Liver (tissue), 9 donors: ENCODE data around the gene ANKMY1. TPM values are rescaled to one million over a fixed set of nuclear protein-coding genes. Genes with fewer than 3 reads are reported as not detected.

Experiments
- DNase-seq: peaks from one replicate; pipeline ENCODE4 v3.0.0-alpha.2; 2017; ENCODE audit warnings: low spot score
- H3K27ac ChIP-seq, 2 donors: one replicate each; pipeline ENCODE4 v1.7.0; 2013; ENCODE audit warnings: inconsistent platforms in 2 of 2, low read length in 2 of 2, control low read depth in 1 of 2, low read depth in 1 of 2, mild to moderate bottlenecking in 1 of 2
- H3K27me3 ChIP-seq, 4 donors: one replicate each; pipeline versions ENCODE4 v1.6.1 to v1.7.0; 2013; ENCODE audit warnings: low read length in 3 of 4, inconsistent platforms in 1 of 4, mild to moderate bottlenecking in 1 of 4, moderate library complexity in 1 of 4; ENCODE audit not compliant: control insufficient read depth in 4 of 4, insufficient read depth in 4 of 4
- H3K36me3 ChIP-seq, 4 donors: one replicate each; pipeline versions ENCODE4 v1.6.1 to v1.7.0; 2013; ENCODE audit warnings: low read length in 3 of 4, mild to moderate bottlenecking in 3 of 4, low read depth in 1 of 4, moderate library complexity in 1 of 4; ENCODE audit not compliant: control insufficient read depth in 4 of 4, insufficient read depth in 3 of 4
- H3K4me1 ChIP-seq, 4 donors: one replicate each; pipeline versions ENCODE4 v1.6.1 to v1.7.0; 2013; ENCODE audit warnings: low read length in 3 of 4, mild to moderate bottlenecking in 3 of 4, moderate library complexity in 1 of 4; ENCODE audit not compliant: control insufficient read depth in 4 of 4, insufficient read depth in 4 of 4
- H3K4me3 ChIP-seq, 3 donors: one replicate each; pipeline versions ENCODE4 v1.6.1 to v1.7.0; 2013; ENCODE audit warnings: low read length in 3 of 3, control low read depth in 1 of 3, low read depth in 1 of 3, mild to moderate bottlenecking in 1 of 3
- H3K9ac ChIP-seq, 2 donors: one replicate each; pipeline ENCODE4 v1.7.0; 2013; ENCODE audit warnings: low read length in 2 of 2, mild to moderate bottlenecking in 2 of 2, moderate library complexity in 2 of 2, control low read depth in 1 of 2, low read depth in 1 of 2
- H3K9me3 ChIP-seq, 4 donors: one replicate each; pipeline versions ENCODE4 v1.6.1 to v1.7.0; 2013; ENCODE audit warnings: low read length in 3 of 4; ENCODE audit not compliant: control insufficient read depth in 4 of 4
- EGR1 ChIP-seq, 2 donors: IDR thresholded peaks; 2 replicates each; pipeline ENCODE4 v1.6.1; 2016 to 2018; ENCODE audit warnings: antibody characterized with exemption in 2 of 2, low read depth in 2 of 2
- FOXA1 ChIP-seq: IDR thresholded peaks from 2 replicates; pipeline ENCODE4 v1.6.1; 2016; ENCODE audit warnings: antibody characterized with exemption
- FOXA2 ChIP-seq: IDR thresholded peaks from 2 replicates; pipeline ENCODE4 v1.6.1; 2016; ENCODE audit warnings: antibody characterized with exemption
- GABPA ChIP-seq, 2 donors: IDR thresholded peaks in 1 of 2; conservative IDR thresholded peaks in 1 of 2; 2 replicates each; pipeline ENCODE4 v1.6.1; 2016; ENCODE audit warnings: antibody characterized with exemption in 2 of 2, mild to moderate bottlenecking in 1 of 2, moderate library complexity in 1 of 2
- HNF4G ChIP-seq: IDR thresholded peaks from 2 replicates; pipeline ENCODE4 v1.6.1; 2016; ENCODE audit warnings: antibody characterized with exemption
- JUND ChIP-seq, 2 donors: IDR thresholded peaks; 2 replicates each; pipeline ENCODE4 v1.6.1; 2016; ENCODE audit warnings: antibody characterized with exemption in 2 of 2
- NR2F2 ChIP-seq: IDR thresholded peaks from 2 replicates; pipeline ENCODE4 v1.6.1; 2016; ENCODE audit warnings: antibody characterized with exemption
- RAD21 ChIP-seq, 2 donors: IDR thresholded peaks; 2 replicates each; pipeline ENCODE4 v1.6.1; 2016; ENCODE audit warnings: antibody characterized with exemption in 2 of 2, mild to moderate bottlenecking in 2 of 2
- RXRA ChIP-seq, 2 donors: IDR thresholded peaks; 2 replicates each; pipeline ENCODE4 v1.6.1; 2017 to 2018; ENCODE audit warnings: antibody characterized with exemption in 2 of 2, mild to moderate bottlenecking in 1 of 2
- SP1 ChIP-seq: IDR thresholded peaks from 2 replicates; pipeline ENCODE4 v1.6.1; 2018; ENCODE audit warnings: antibody characterized with exemption, mild to moderate bottlenecking
- TAF1 ChIP-seq: conservative IDR thresholded peaks from 2 replicates; pipeline ENCODE4 v1.6.1; 2016; ENCODE audit warnings: antibody characterized with exemption, mild to moderate bottlenecking
- YY1 ChIP-seq: IDR thresholded peaks from 2 replicates; pipeline ENCODE4 v1.6.1; 2016; ENCODE audit warnings: antibody characterized with exemption, mild to moderate bottlenecking
- WGBS: extraction: QIAGEN DNeasy Blood & Tissue Kit; methylation state at CpG from one replicate; pipeline ENCODE4 v1.1.7; 2013; 5-methylcytosine and 5-hydroxymethylcytosine counted together
- polyA plus RNA-seq, 2 donors: library from polyadenylated mRNA; stranded (reverse) in 1 of 2; unstranded in 1 of 2; fragments of 200-250 nt in 1 of 2; fragments of >200 nt in 1 of 2; fragmentation: Nextera tagmentation in 1 of 2; extraction: Ambion mirVana in 1 of 2; gene quantifications; one replicate each; pipeline versions ENCODE4 v1.2.1 to v1.2.3, GENCODE V29; 2013 to 2015
- total RNA-seq, 2 donors: library from RNA; depleted of rRNA; stranded (reverse); fragments of >200 nt; gene quantifications; one replicate each; pipeline ENCODE4 v1.2.3, GENCODE V29; 2014
- TF ChIP-seq, protein P1 (sequence below): IDR thresholded peaks from 2 replicates; pipeline ENCODE4 v1.6.1; 2016; ENCODE audit warnings: antibody characterized with exemption
- TF ChIP-seq, protein P2 (sequence below): IDR thresholded peaks from 2 replicates; pipeline ENCODE4 v1.6.1; 2016; ENCODE audit warnings: antibody characterized with exemption
- TF ChIP-seq, protein P3 (sequence below): IDR thresholded peaks from 2 replicates; pipeline ENCODE4 v1.6.1; 2016; ENCODE audit warnings: antibody characterized with exemption
- TF ChIP-seq, protein P4 (sequence below): fragments of 150-350 bp; IDR thresholded peaks from 2 replicates; pipeline ENCODE4 v1.5.1; 2017; ENCODE audit warnings: improper control_type of control experiment, low read depth, low read length; ENCODE audit not compliant: missing input control
- TF ChIP-seq, protein P5 (sequence below): IDR thresholded peaks from 2 replicates; pipeline ENCODE4 v1.6.1; 2016; ENCODE audit warnings: antibody characterized with exemption, mild to moderate bottlenecking
- donor health status: healthy.
- donor health status: healthy.
- donor health status: healthy.
- donor health status: healthy.
- donor health status: healthy.

The ANKMY1 gene
- total and polyA plus RNA-seq, 4 donors, result 2.5 to 12.8 (median 4.2) TPM

DNA sequence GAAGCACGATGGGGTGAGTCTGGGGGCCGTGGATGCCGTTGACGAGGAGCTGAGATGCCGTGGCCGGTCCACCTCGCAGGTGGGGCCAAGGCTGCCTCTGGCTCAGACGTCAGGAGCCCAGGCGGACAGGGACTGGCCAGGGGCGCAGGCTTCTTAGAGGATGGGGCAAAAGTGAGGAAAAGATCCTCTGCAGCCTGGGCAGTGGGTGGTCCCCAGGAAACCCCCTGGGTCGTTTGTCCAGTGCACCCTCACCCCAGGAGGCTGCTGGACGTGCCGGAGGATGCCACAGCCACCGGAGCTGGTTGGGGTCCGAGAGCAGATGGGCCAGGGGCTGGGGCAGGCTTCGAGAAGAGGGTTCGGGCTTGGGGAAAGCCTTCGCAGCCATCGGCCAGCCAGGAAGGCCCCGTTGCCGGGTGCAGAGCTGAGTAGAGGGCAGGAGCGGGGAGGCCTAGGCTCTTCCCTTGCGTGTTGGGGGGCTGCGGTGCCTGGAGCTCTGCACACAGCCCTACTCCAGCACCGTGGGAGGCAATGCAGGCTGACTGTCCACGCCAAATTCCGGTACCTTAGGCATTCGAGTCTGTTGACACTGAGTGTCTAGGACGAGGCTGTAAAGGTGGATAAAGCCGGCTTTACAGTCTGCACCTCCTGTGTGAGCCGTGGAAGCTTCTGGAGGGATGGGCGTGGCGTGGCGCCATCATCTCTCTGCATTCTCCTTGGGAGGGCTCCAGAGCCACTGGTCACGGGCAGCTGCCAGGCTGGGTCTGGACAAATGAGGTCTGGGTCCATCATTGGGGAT, 103.5 kb downstream of the ANKMY1 start:
- H3K27ac ChIP-seq, result no peak overlapping the region
- no peak overlapping the region for H3K9ac ChIP-seq
- WGBS, result 51% methylated on average over 35 of the region's 35 CpGs
- DNase-seq, result no peak
- H3K9me3 ChIP-seq, result no peaks in the 10 kb centered on the region
- H3K36me3 ChIP-seq, result no peaks in the 10 kb centered on the region
- H3K27me3 ChIP-seq, result no peaks in the 10 kb centered on the region
- H3K4me3 ChIP-seq, result no peak overlapping the region
- H3K4me1 ChIP-seq, result peaks cover 3 to 33% (median 23%) of the 10 kb centered on the region in 4 donors
- TF ChIP-seq EGR1 (IDR thresholded peaks at IDR 0.05; ENCODE audit: low read depth in 2 of 2), result no peak
- no peak for TF ChIP-seq GABPA (IDR thresholded peaks at IDR 0.05 in 1 of 2, conservative IDR thresholded peaks at IDR 0.05 in 1 of 2)
- TF ChIP-seq, protein P1, sequence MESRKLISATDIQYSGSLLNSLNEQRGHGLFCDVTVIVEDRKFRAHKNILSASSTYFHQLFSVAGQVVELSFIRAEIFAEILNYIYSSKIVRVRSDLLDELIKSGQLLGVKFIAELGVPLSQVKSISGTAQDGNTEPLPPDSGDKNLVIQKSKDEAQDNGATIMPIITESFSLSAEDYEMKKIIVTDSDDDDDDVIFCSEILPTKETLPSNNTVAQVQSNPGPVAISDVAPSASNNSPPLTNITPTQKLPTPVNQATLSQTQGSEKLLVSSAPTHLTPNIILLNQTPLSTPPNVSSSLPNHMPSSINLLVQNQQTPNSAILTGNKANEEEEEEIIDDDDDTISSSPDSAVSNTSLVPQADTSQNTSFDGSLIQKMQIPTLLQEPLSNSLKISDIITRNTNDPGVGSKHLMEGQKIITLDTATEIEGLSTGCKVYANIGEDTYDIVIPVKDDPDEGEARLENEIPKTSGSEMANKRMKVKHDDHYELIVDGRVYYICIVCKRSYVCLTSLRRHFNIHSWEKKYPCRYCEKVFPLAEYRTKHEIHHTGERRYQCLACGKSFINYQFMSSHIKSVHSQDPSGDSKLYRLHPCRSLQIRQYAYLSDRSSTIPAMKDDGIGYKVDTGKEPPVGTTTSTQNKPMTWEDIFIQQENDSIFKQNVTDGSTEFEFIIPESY, result no peak
- TF ChIP-seq FOXA1, result no peak
- no peak for TF ChIP-seq JUND (IDR thresholded peaks at IDR 0.05)
- no peak for TF ChIP-seq NR2F2
- TF ChIP-seq, protein P2, sequence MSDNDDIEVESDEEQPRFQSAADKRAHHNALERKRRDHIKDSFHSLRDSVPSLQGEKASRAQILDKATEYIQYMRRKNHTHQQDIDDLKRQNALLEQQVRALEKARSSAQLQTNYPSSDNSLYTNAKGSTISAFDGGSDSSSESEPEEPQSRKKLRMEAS, result no peak
- no peak for TF ChIP-seq RAD21 (IDR thresholded peaks at IDR 0.05)
- TF ChIP-seq YY1, result no peak
- no peak for TF ChIP-seq TAF1
- TF ChIP-seq, protein P3, sequence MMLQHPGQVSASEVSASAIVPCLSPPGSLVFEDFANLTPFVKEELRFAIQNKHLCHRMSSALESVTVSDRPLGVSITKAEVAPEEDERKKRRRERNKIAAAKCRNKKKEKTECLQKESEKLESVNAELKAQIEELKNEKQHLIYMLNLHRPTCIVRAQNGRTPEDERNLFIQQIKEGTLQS, result no peak
- TF ChIP-seq, protein P4, sequence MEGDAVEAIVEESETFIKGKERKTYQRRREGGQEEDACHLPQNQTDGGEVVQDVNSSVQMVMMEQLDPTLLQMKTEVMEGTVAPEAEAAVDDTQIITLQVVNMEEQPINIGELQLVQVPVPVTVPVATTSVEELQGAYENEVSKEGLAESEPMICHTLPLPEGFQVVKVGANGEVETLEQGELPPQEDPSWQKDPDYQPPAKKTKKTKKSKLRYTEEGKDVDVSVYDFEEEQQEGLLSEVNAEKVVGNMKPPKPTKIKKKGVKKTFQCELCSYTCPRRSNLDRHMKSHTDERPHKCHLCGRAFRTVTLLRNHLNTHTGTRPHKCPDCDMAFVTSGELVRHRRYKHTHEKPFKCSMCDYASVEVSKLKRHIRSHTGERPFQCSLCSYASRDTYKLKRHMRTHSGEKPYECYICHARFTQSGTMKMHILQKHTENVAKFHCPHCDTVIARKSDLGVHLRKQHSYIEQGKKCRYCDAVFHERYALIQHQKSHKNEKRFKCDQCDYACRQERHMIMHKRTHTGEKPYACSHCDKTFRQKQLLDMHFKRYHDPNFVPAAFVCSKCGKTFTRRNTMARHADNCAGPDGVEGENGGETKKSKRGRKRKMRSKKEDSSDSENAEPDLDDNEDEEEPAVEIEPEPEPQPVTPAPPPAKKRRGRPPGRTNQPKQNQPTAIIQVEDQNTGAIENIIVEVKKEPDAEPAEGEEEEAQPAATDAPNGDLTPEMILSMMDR, result no peak
- no peak for TF ChIP-seq FOXA2
- no peak for TF ChIP-seq HNF4G
- TF ChIP-seq SP1, result no peak
- TF ChIP-seq RXRA (IDR thresholded peaks at IDR 0.05), result no peak
- TF ChIP-seq, protein P5, sequence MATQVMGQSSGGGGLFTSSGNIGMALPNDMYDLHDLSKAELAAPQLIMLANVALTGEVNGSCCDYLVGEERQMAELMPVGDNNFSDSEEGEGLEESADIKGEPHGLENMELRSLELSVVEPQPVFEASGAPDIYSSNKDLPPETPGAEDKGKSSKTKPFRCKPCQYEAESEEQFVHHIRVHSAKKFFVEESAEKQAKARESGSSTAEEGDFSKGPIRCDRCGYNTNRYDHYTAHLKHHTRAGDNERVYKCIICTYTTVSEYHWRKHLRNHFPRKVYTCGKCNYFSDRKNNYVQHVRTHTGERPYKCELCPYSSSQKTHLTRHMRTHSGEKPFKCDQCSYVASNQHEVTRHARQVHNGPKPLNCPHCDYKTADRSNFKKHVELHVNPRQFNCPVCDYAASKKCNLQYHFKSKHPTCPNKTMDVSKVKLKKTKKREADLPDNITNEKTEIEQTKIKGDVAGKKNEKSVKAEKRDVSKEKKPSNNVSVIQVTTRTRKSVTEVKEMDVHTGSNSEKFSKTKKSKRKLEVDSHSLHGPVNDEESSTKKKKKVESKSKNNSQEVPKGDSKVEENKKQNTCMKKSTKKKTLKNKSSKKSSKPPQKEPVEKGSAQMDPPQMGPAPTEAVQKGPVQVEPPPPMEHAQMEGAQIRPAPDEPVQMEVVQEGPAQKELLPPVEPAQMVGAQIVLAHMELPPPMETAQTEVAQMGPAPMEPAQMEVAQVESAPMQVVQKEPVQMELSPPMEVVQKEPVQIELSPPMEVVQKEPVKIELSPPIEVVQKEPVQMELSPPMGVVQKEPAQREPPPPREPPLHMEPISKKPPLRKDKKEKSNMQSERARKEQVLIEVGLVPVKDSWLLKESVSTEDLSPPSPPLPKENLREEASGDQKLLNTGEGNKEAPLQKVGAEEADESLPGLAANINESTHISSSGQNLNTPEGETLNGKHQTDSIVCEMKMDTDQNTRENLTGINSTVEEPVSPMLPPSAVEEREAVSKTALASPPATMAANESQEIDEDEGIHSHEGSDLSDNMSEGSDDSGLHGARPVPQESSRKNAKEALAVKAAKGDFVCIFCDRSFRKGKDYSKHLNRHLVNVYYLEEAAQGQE, result no peak
